DND-41 (cell line): ENCODE data around the gene TSTD2.

ENCODE experiments used
- ATAC-seq: fragments of 200-7000 bp; cut with Tn5 transposase; 3 replicates; pipeline ENCODE4 v1.9.1; 2021; ENCODE audit warnings: low read depth; ENCODE audit not compliant: insufficient read depth
- DNase-seq: peaks from one replicate; pipeline ENCODE4 v3.0.0-alpha.2; 2020
- H2AFZ ChIP-seq: 2 replicates; pipeline ENCODE4 v1.6.0; 2012; ENCODE audit warnings: low read depth, low read length
- H3K27ac ChIP-seq: 2 replicates; pipeline ENCODE4 v1.5.1; 2012; ENCODE audit warnings: low read length, inconsistent platforms
- H3K27me3 ChIP-seq: fragments of 200-600 bp; sonication (generic); 2 replicates; pipeline ENCODE4 v1.6.0; 2012; ENCODE audit warnings: low read length, mild to moderate bottlenecking, inconsistent platforms; ENCODE audit not compliant: insufficient read depth, poor library complexity
- H3K36me3 ChIP-seq: 2 replicates; pipeline ENCODE4 v1.5.1; 2012; ENCODE audit warnings: low read length, inconsistent platforms; ENCODE audit not compliant: insufficient read depth
- H3K4me1 ChIP-seq: 2 replicates; pipeline ENCODE4 v1.5.1; 2012; ENCODE audit warnings: mild to moderate bottlenecking, low read length; ENCODE audit not compliant: insufficient read depth
- H3K4me2 ChIP-seq: 2 replicates; pipeline ENCODE4 v1.6.0; 2012; ENCODE audit warnings: mild to moderate bottlenecking, moderate library complexity, low read length, inconsistent platforms; ENCODE audit not compliant: insufficient read depth
- H3K4me3 ChIP-seq, 2 experiments: fragments of 200-600 bp in 1 of 2; shearing (Covaris generic) in 1 of 2; 2 replicates each; pipeline ENCODE4 v1.5.1; 2012 to 2016; ENCODE audit warnings: inconsistent platforms in 2 of 2, low read length in 2 of 2, mild to moderate bottlenecking in 2 of 2, low read depth in 1 of 2, moderate library complexity in 1 of 2
- H3K79me2 ChIP-seq: 2 replicates; pipeline ENCODE4 v1.6.0; 2012; ENCODE audit warnings: low read length, inconsistent platforms; ENCODE audit not compliant: insufficient read depth
- H3K9ac ChIP-seq: 2 replicates; pipeline ENCODE4 v1.6.0; 2012; ENCODE audit warnings: low read depth, mild to moderate bottlenecking, inconsistent platforms, low read length, moderate library complexity
- H3K9me3 ChIP-seq: 2 replicates; pipeline ENCODE4 v1.5.1; 2012; ENCODE audit warnings: low read length, moderate library complexity, mild to moderate bottlenecking, inconsistent platforms; ENCODE audit not compliant: insufficient read depth, severe bottlenecking
- H4K20me1 ChIP-seq: 2 replicates; pipeline ENCODE4 v1.6.0; 2012; ENCODE audit warnings: low read length; ENCODE audit not compliant: insufficient read depth
- CTCF ChIP-seq: IDR thresholded peaks from 2 replicates; pipeline ENCODE4 v1.5.1; 2012; ENCODE audit warnings: borderline replicate concordance, low read length, moderate library complexity, mild to moderate bottlenecking; ENCODE audit not compliant: poor library complexity, severe bottlenecking; ENCODE audit errors: extremely low read depth
- EZH2 ChIP-seq: IDR thresholded peaks from 3 replicates; pipeline ENCODE4 v1.6.1; 2012; ENCODE audit warnings: borderline replicate concordance, low read depth, mild to moderate bottlenecking, moderate library complexity, low read length, inconsistent platforms; ENCODE audit not compliant: severe bottlenecking

Gene TSTD2

GRCh38 chr9:97660340-97660739, 27.2 kb upstream of the TSTD2 start:
- no peak for ATAC-seq

GRCh38 chr9:97659771-97660170, 26.6 kb upstream of the TSTD2 start:
- peaks cover 90% of the 10 kb centered on the region for H3K36me3 ChIP-seq
- H3K4me2 ChIP-seq = no peak overlapping the region
- H3K4me3 ChIP-seq = no peak overlapping the region
- H2AFZ ChIP-seq = no peak overlapping the region
- H3K79me2 ChIP-seq = no peaks in the 10 kb centered on the region
- H4K20me1 ChIP-seq = no peaks in the 10 kb centered on the region
- ATAC-seq (no peak), DNase-seq (no peak)
- no peaks in the 10 kb centered on the region for H3K9me3 ChIP-seq
- TF ChIP-seq CTCF = no peak
- no peaks in the 10 kb centered on the region for H3K27me3 ChIP-seq
- H3K4me1 ChIP-seq = no peaks in the 10 kb centered on the region
- H3K9ac ChIP-seq = no peak overlapping the region
- no peak overlapping the region for H3K27ac ChIP-seq

More at GRCh38 chr9:97660340-97660739, 27.2 kb upstream of the TSTD2 start:
- no peaks in the 10 kb centered on the region for H3K4me1 ChIP-seq
- H3K4me2 ChIP-seq = no peak overlapping the region
- no peak overlapping the region for H2AFZ ChIP-seq
- no peak overlapping the region for H3K9ac ChIP-seq
- no peaks in the 10 kb centered on the region for H3K27me3 ChIP-seq
- peaks cover 90% of the 10 kb centered on the region for H3K36me3 ChIP-seq
- no peaks in the 10 kb centered on the region for H4K20me1 ChIP-seq
- no peak for DNase-seq
- no peak overlapping the region for H3K27ac ChIP-seq
- TF ChIP-seq EZH2 (no peak), CTCF (no peak)
- no peaks in the 10 kb centered on the region for H3K9me3 ChIP-seq
- no peak overlapping the region for H3K4me3 ChIP-seq
- H3K79me2 ChIP-seq = no peaks in the 10 kb centered on the region

GRCh38 chr9:97658707-97659106, 25.5 kb upstream of the TSTD2 start:
- Histone ChIP-seq H4K20me1 (no peaks in the 10 kb centered on the region), H3K4me3 (no peak overlapping the region), H3K27ac (no peak overlapping the region), H3K9me3 (no peaks in the 10 kb centered on the region), H2AFZ (no peak overlapping the region), H3K36me3 (peaks cover 90% of the 10 kb centered on the region), H3K9ac (no peak overlapping the region), H3K27me3 (no peaks in the 10 kb centered on the region), H3K4me1 (no peaks in the 10 kb centered on the region), H3K79me2 (no peaks in the 10 kb centered on the region), H3K4me2 (no peak overlapping the region)
- DNase-seq = no peak
- no peak for ATAC-seq
- TF ChIP-seq CTCF (no peak), EZH2 (no peak)

- ATAC-seq = no peak
- Histone ChIP-seq H3K9ac (no peak overlapping the region), H3K27ac (no peak overlapping the region), H3K9me3 (no peaks in the 10 kb centered on the region), H3K36me3 (peaks cover 92% of the 10 kb centered on the region), H2AFZ (no peak overlapping the region), H3K27me3 (no peaks in the 10 kb centered on the region), H4K20me1 (no peaks in the 10 kb centered on the region; the same call in 1 of the 2 replicates), H3K4me1 (no peaks in the 10 kb centered on the region), H3K4me2 (no peak overlapping the region), H3K79me2 (no peaks in the 10 kb centered on the region), H3K4me3 (no peak overlapping the region)
- no peak for DNase-seq
- TF ChIP-seq EZH2 = no peak
- no peak for TF ChIP-seq CTCF
Observed at GRCh38 chr9:97651646-97652045, 18.5 kb upstream of the TSTD2 start.
